Ramos (cell line): ENCODE measurements around the gene FILIP1L.

Experiments used
- in situ Hi-C: fragments of 300-500 bp; cut with MboI; formaldehyde crosslinking; loops from one replicate; pipeline ENCODE4 v1.14.3; 2022; ENCODE audit warnings: low sequenced_read_pairs; ENCODE audit not compliant: unreplicated experiment

FILIP1L gene

GRCh38 chr3:99990179-99990578 lies 124.1 kb downstream of the FILIP1L start:
- in situ Hi-C loops = no loop called here

GRCh38 chr3:99984668-99985067 lies 129.6 kb downstream of the FILIP1L start:
- in situ Hi-C loops = no loop called here

- in situ Hi-C loops = no loop called here
Measured at GRCh38 chr3:99984139-99984538, 130.2 kb downstream of the FILIP1L start.

GRCh38 chr3:99982650-99983049 lies 131.7 kb downstream of the FILIP1L start:
- in situ Hi-C loops = no loop called here

GRCh38 chr3:99981138-99981537 lies 133.2 kb downstream of the FILIP1L start:
- in situ Hi-C loops = no loop called here

GRCh38 chr3:99980606-99981005 lies 133.7 kb downstream of the FILIP1L start:
- in situ Hi-C loops = no loop called here

GRCh38 chr3:99978221-99978620 lies 136.1 kb downstream of the FILIP1L start:
- in situ Hi-C loops = no loop called here

GRCh38 chr3:99976584-99976983 lies 137.7 kb downstream of the FILIP1L start:
- in situ Hi-C loops = no loop called here

- in situ Hi-C loops = no loop called here
Measured at GRCh38 chr3:99974989-99975388, 139.3 kb downstream of the FILIP1L start.

GRCh38 chr3:99972380-99973104 lies 141.8 kb downstream of the FILIP1L start:
- in situ Hi-C loops = no loop called here

GRCh38 chr3:99971761-99972160 lies 142.5 kb downstream of the FILIP1L start:
- in situ Hi-C loops = no loop called here

- in situ Hi-C loops = no loop called here
Measured at GRCh38 chr3:99970198-99970597, 144.1 kb downstream of the FILIP1L start.

- in situ Hi-C loops = no loop called here
Measured at GRCh38 chr3:99969136-99969535, 145.2 kb downstream of the FILIP1L start.

- in situ Hi-C loops = no loop called here
Measured at GRCh38 chr3:99967796-99968195, 146.5 kb downstream of the FILIP1L start.

- in situ Hi-C loops = no loop called here
Measured at GRCh38 chr3:99966662-99967416, 147.5 kb downstream of the FILIP1L start.

- in situ Hi-C loops = no loop called here
Measured at GRCh38 chr3:99965681-99966408, 148.5 kb downstream of the FILIP1L start.

- in situ Hi-C loops = no loop called here
Measured at GRCh38 chr3:99965077-99965476, 149.2 kb downstream of the FILIP1L start.

GRCh38 chr3:99962703-99963102 lies 151.6 kb downstream of the FILIP1L start:
- in situ Hi-C loops = no loop called here

- in situ Hi-C loops = no loop called here
Measured at GRCh38 chr3:99961756-99962515, 152.4 kb downstream of the FILIP1L start.

GRCh38 chr3:99960941-99961340 lies 153.4 kb downstream of the FILIP1L start:
- in situ Hi-C loops = no loop called here
